Skeletal muscle tissue (tissue), 4 donors: Measurements from ENCODE around the gene ELL2. TPM values are rescaled to one million over a fixed set of nuclear protein-coding genes. Genes with fewer than 3 reads are reported as not detected.

Experiments
- H3K27ac ChIP-seq: one replicate; pipeline ENCODE4 v1.7.0; 2013; ENCODE audit warnings: mild to moderate bottlenecking, low read depth, low read length, inconsistent platforms
- H3K27me3 ChIP-seq, 3 donors: one replicate each; pipeline ENCODE4 v1.7.0; 2013; ENCODE audit warnings: low read length in 3 of 3; ENCODE audit not compliant: control insufficient read depth in 3 of 3, insufficient read depth in 3 of 3
- H3K36me3 ChIP-seq, 3 donors: one replicate each; pipeline ENCODE4 v1.7.0; 2013; ENCODE audit warnings: low read length in 3 of 3; ENCODE audit not compliant: control insufficient read depth in 3 of 3, insufficient read depth in 3 of 3
- H3K4me1 ChIP-seq, 3 donors: one replicate each; pipeline ENCODE4 v1.7.0; 2013; ENCODE audit warnings: low read length in 3 of 3, mild to moderate bottlenecking in 3 of 3; ENCODE audit not compliant: control insufficient read depth in 3 of 3, insufficient read depth in 3 of 3
- H3K4me3 ChIP-seq, 3 donors: one replicate each; pipeline ENCODE4 v1.7.0; 2013; ENCODE audit warnings: low read length in 3 of 3
- H3K9ac ChIP-seq, 3 donors: one replicate each; pipeline ENCODE4 v1.7.0; 2013; ENCODE audit warnings: low read length in 3 of 3, mild to moderate bottlenecking in 3 of 3, moderate library complexity in 2 of 3, low read depth in 1 of 3
- H3K9me3 ChIP-seq, 3 donors: one replicate each; pipeline ENCODE4 v1.7.0; 2013; ENCODE audit warnings: low read length in 3 of 3; ENCODE audit not compliant: control insufficient read depth in 3 of 3
- total RNA-seq: library from RNA; depleted of rRNA; stranded (reverse); fragments of >200 nt; gene quantifications from one replicate; pipeline ENCODE4 v1.2.3, GENCODE V29; 2014
- donor health status: Osteomylitis.

The ELL2 gene
- total RNA-seq, 1 donor from 2014 or later = 5.7 TPM

GRCh38 chr5:95847261-95847592, 114.4 kb downstream of the ELL2 start:
- no peaks in the 10 kb centered on the region for H3K36me3 ChIP-seq
- H3K27ac ChIP-seq = no peak overlapping the region
- H3K4me3 ChIP-seq = no peak overlapping the region
- H3K4me1 ChIP-seq = peaks cover 5 to 25% (median 16%) of the 10 kb centered on the region in 3 donors
- no peak overlapping the region for H3K9ac ChIP-seq
- no peaks in the 10 kb centered on the region for H3K27me3 ChIP-seq
- H3K9me3 ChIP-seq = no peaks in the 10 kb centered on the region

- H3K27ac ChIP-seq = no peak overlapping the region
- no peaks in the 10 kb centered on the region for H3K36me3 ChIP-seq
- no peaks in the 10 kb centered on the region for H3K9me3 ChIP-seq
- H3K9ac ChIP-seq = no peak overlapping the region
- H3K4me1 ChIP-seq = peaks cover 5 to 30% (median 19%) of the 10 kb centered on the region in 3 donors
- no peaks in the 10 kb centered on the region for H3K27me3 ChIP-seq
- H3K4me3 ChIP-seq = no peak overlapping the region
Observed at GRCh38 chr5:95846554-95847260, 114.9 kb downstream of the ELL2 start.

GRCh38 chr5:95845391-95845790, 116.3 kb downstream of the ELL2 start:
- Histone ChIP-seq H3K36me3 (no peaks in the 10 kb centered on the region), H3K27me3 (no peaks in the 10 kb centered on the region), H3K9ac (no peak overlapping the region), H3K9me3 (no peaks in the 10 kb centered on the region), H3K27ac (no peak overlapping the region), H3K4me1 (peaks cover 5 to 35% (median 20%) of the 10 kb centered on the region in 3 donors), H3K4me3 (no peak overlapping the region)

DNA sequence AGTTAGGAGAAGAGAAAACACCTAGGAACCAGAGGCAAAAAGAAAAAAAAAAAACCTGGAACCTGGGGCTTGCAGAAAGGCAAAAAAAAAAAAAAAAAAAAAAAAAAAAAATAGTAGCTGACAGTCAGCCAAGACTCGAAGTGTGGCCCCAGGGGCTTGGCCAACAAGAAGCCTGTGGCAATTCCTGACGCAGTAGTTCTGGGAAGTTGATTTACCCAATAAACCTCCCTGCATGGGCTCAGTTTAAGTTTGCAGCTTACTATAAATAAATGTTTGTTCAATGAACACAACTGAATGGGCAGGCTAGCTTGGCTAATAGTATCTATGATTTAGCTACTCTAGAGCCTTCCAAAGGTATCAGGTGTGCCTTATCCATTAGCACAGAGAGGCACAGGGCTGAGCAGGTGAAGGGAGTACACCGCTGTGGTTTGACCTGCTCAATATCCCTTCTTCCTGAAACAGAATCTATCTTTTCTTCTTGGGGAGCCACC, 117.9 kb downstream of the ELL2 start:
- Histone ChIP-seq H3K36me3 (no peaks in the 10 kb centered on the region), H3K27me3 (no peaks in the 10 kb centered on the region), H3K4me1 (peaks cover 5 to 44% (median 20%) of the 10 kb centered on the region in 3 donors), H3K9ac (no peak overlapping the region), H3K4me3 (no peak overlapping the region), H3K27ac (peak overlapping the region; percentile 72), H3K9me3 (no peaks in the 10 kb centered on the region)

- H3K4me3 ChIP-seq = no peak overlapping the region
- H3K9me3 ChIP-seq = no peaks in the 10 kb centered on the region
- peak overlapping the region; percentile 72 for H3K27ac ChIP-seq
- H3K9ac ChIP-seq = peak overlapping the region in 2 of 3 donors; percentile 10 to 19
- H3K4me1 ChIP-seq = peaks cover 7 to 52% (median 20%) of the 10 kb centered on the region in 3 donors
- no peaks in the 10 kb centered on the region for H3K36me3 ChIP-seq
- no peaks in the 10 kb centered on the region for H3K27me3 ChIP-seq
Observed at GRCh38 chr5:95842854-95843544, 118.7 kb downstream of the ELL2 start.

- no peaks in the 10 kb centered on the region for H3K36me3 ChIP-seq
- no peak overlapping the region for H3K9ac ChIP-seq
- H3K4me1 ChIP-seq = peaks cover 9 to 55% (median 20%) of the 10 kb centered on the region in 3 donors
- no peaks in the 10 kb centered on the region for H3K9me3 ChIP-seq
- H3K4me3 ChIP-seq = no peak overlapping the region
- H3K27me3 ChIP-seq = no peaks in the 10 kb centered on the region
- peak overlapping the region; percentile 72 for H3K27ac ChIP-seq
Observed at GRCh38 chr5:95841914-95842812, 119.5 kb downstream of the ELL2 start.

GRCh38 chr5:95840956-95841705, 120.5 kb downstream of the ELL2 start:
- H3K4me1 ChIP-seq = peaks cover 14 to 51% (median 23%) of the 10 kb centered on the region in 3 donors
- no peaks in the 10 kb centered on the region for H3K27me3 ChIP-seq
- H3K27ac ChIP-seq = no peak overlapping the region
- no peaks in the 10 kb centered on the region for H3K9me3 ChIP-seq
- no peak overlapping the region for H3K9ac ChIP-seq
- no peak overlapping the region for H3K4me3 ChIP-seq
- no peaks in the 10 kb centered on the region for H3K36me3 ChIP-seq

DNA sequence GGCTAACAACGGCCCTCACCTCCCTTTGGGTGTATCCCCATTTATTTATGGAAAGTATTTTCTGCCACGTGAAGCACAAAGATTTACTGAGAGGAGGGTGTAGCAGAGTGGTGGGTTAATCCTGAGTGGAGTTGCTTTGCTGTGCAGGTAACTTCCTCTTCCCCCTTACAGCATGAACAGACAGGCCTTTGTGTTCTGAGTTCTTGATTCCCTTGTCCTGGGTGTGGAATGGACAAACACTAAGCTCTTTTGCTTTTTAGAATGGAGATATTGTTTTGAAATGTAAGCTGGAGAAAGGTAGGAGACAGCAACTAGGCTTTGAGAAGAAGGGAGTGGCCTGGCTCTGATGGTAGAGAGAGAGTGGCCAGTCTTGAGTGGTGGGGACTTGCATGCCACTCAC, 122.0 kb downstream of the ELL2 start:
- Histone ChIP-seq H3K27me3 (no peaks in the 10 kb centered on the region), H3K36me3 (no peaks in the 10 kb centered on the region), H3K4me1 (peaks cover 17 to 56% (median 31%) of the 10 kb centered on the region in 3 donors), H3K4me3 (no peak overlapping the region), H3K9me3 (no peaks in the 10 kb centered on the region), H3K9ac (no peak overlapping the region), H3K27ac (no peak overlapping the region)

- no peak overlapping the region for H3K4me3 ChIP-seq
- no peaks in the 10 kb centered on the region for H3K36me3 ChIP-seq
- no peaks in the 10 kb centered on the region for H3K27me3 ChIP-seq
- no peaks in the 10 kb centered on the region for H3K9me3 ChIP-seq
- H3K4me1 ChIP-seq = peaks cover 20 to 48% (median 28%) of the 10 kb centered on the region in 3 donors
- no peak overlapping the region for H3K9ac ChIP-seq
- H3K27ac ChIP-seq = peak overlapping the region; percentile 67
Observed at GRCh38 chr5:95838556-95838955, 123.1 kb downstream of the ELL2 start.
